DMS 273 (cell line): ENCODE data around the gene CYP2E1.
"Not testable (repeated sequence)": the region's sequence is repeated elsewhere in the genome, so short reads cannot be mapped to it uniquely, and the experiment has no call there.

ENCODE experiments used
- DNase-seq: peaks from one replicate; lab custom pipeline; 2025; ENCODE audit not compliant: unreplicated experiment; lab: John Stamatoyannopoulos, UW

CYP2E1 gene

GRCh38 chr10:133528296-133528844, 1.2 kb downstream of the CYP2E1 start:
- peak; percentile 7 for DNase-seq

- peak; percentile 13 for DNase-seq
Measured at GRCh38 chr10:133528845-133529575, 1.8 kb downstream of the CYP2E1 start.

- DNase-seq: no peak
Measured at GRCh38 chr10:133529576-133529946, 2.4 kb downstream of the CYP2E1 start.

GRCh38 chr10:133530506-133530905, 3.3 kb downstream of the CYP2E1 start:
- DNase-seq: no peak

- DNase-seq: no peak
Measured at GRCh38 chr10:133532871-133533270, 5.7 kb downstream of the CYP2E1 start.

- no peak for DNase-seq
Measured at GRCh38 chr10:133534417-133534816, 7.3 kb downstream of the CYP2E1 start.

GRCh38 chr10:133536198-133536597, 9.0 kb downstream of the CYP2E1 start:
- DNase-seq: no peak

- no peak for DNase-seq
Measured at GRCh38 chr10:133537546-133538545, 10.7 kb downstream of the CYP2E1 start.

GRCh38 chr10:133541441-133541975, 14.3 kb downstream of the CYP2E1 start:
- not testable (repeated sequence) for DNase-seq

GRCh38 chr10:133544506-133544905, 17.3 kb downstream of the CYP2E1 start:
- DNase-seq: no peak

- DNase-seq: no peak
Measured at GRCh38 chr10:133554600-133554999, 27.4 kb downstream of the CYP2E1 start.

GRCh38 chr10:133555521-133555920, 28.4 kb downstream of the CYP2E1 start:
- DNase-seq: no peak

GRCh38 chr10:133557381-133557780, 30.2 kb downstream of the CYP2E1 start:
- DNase-seq: no peak

- DNase-seq: no peak
Measured at GRCh38 chr10:133559216-133559615, 32.1 kb downstream of the CYP2E1 start.

- DNase-seq: no peak
Measured at GRCh38 chr10:133564816-133565215, 37.7 kb downstream of the CYP2E1 start.

- no peak for DNase-seq
Measured at GRCh38 chr10:133565441-133566294, 38.5 kb downstream of the CYP2E1 start, which contains the start of gene SYCE1. Gene SYCE1 (minus strand): TSS chr10:133565583. CDS start chr10:133565529, 54 bp downstream.

GRCh38 chr10:133567119-133567518, 40.0 kb downstream of the CYP2E1 start:
- no peak for DNase-seq

GRCh38 chr10:133567609-133568286, 40.6 kb downstream of the CYP2E1 start:
- no peak for DNase-seq

- DNase-seq: no peak
Measured at GRCh38 chr10:133568287-133568614, 41.1 kb downstream of the CYP2E1 start.
